GM20431 (cell line): ENCODE results near the gene HIPK3.

ENCODE experiments used
- in situ Hi-C: fragments of 300-500 bp; cut with MseI, MboI; formaldehyde crosslinking; loops from one replicate; pipeline ENCODE4 v1.15.0; 2020; ENCODE audit warnings: low sequenced_read_pairs; ENCODE audit not compliant: unreplicated experiment

Gene HIPK3

DNA sequence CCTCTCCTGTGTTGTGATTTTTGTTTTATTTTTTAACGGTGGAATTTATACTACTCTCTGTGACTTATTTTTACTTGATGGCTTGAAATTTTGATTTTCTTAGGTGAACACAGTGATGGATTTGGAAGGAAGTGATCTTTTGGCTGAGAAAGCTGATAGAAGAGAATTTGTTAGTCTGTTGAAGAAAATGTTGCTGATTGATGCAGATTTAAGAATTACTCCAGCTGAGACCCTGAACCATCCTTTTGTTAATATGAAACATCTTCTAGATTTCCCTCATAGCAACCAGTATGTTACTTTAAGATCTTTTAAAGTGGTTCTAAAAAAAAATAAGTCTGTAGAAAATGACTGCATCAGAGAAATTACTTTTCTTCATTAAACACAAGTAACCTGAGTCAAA lies 82.1 kb downstream of the HIPK3 start:
- in situ Hi-C loops, result loop anchor here (10.0 kb wide), 1 partner anchor 164 kb away; no protein-coding TSS in a partner anchor

DNA sequence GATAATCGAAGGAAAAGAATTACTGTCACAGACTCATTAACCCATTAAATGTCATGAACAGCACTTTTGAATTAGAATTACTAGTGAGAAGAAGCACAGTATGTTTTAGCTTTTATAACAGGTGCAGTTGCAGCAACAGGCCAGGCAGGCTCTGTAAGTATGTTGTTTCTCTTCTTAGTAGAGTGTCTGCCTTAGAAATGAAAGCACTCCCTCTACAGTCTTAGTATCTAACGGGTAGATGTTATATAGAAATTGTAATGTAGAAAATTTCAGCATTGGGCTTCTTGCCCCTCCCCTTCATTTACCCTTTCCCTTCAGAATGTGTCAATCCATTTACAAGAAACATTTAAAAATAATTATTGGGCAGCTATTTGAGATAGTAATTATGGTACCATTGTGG lies 87.4 kb downstream of the HIPK3 start:
- in situ Hi-C loops, result no loop called here

DNA sequence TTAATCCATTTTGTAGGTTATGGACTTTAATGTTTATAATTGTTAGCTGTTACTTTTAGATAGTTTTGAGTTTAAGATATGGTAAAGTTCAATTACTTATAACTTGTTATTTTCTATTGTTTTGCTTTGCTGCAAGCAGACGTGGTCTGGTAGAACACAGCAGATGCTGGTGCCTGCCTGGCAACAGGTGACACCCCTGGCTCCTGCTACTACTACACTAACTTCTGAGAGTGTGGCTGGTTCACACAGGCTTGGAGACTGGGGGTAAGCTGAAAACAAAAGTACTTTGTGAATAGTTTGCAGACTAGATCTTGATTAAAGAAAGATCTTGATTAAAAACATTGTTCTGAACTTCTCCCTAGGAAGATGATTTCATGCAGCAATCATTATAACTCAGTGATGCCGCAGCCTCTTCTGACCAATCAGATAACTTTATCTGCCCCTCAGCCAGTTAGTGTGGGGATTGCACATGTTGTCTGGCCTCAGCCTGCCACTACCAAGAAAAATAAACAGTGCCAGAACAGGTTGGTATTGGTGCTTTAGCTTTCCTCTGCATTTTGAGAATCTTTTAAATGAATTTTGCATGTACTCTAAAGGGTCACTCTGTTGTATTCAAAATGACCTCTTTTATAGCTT lies 90.4 kb downstream of the HIPK3 start:
- in situ Hi-C loops, result no loop called here

- in situ Hi-C loops, result loop anchor here (25.0 kb wide), 1 partner anchor 462 kb away; no protein-coding TSS in a partner anchor
Observed at GRCh38 chr11:33350287-33350686, 93.1 kb downstream of the HIPK3 start.

DNA sequence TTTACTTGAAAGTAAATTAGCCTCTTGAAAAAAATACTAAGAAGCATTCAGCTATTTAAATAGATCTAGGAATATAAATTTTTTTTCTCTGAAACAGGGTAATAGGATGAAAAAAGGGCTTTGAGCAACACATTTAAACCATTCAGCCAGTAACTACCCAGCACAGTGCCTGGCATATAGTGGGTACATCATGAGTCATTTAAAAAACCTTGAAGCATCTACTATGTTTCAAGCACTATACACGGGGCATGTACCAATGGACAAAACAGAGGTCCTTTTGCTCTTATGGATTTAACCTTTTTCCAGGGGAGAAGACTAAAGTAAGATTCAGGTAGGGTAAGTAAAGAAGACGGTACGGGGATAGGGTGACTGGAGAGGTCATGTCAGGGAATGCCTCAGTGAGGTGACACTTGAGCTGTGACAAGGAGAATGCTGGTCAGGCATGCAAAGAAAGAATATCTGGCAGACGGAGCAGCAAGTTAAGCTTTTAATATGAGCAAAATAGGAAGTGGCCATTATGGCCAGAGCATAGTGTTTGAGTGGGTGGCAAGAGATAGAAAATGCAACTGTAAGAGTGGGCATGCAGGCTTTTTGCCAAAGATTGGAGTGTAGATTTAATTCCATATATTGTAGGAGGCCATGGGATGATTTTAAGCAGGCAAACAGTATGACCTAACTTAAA lies 101.1 kb downstream of the HIPK3 start:
- in situ Hi-C loops, result loop anchor here (25.0 kb wide), 1 partner anchor 454 kb away; no protein-coding TSS in a partner anchor

- in situ Hi-C loops, result loop anchor here (10.0 to 25.0 kb wide), 2 partner anchors 324 to 452 kb away; no protein-coding TSS in a partner anchor
Observed at GRCh38 chr11:33360642-33361041, 103.5 kb downstream of the HIPK3 start.

DNA sequence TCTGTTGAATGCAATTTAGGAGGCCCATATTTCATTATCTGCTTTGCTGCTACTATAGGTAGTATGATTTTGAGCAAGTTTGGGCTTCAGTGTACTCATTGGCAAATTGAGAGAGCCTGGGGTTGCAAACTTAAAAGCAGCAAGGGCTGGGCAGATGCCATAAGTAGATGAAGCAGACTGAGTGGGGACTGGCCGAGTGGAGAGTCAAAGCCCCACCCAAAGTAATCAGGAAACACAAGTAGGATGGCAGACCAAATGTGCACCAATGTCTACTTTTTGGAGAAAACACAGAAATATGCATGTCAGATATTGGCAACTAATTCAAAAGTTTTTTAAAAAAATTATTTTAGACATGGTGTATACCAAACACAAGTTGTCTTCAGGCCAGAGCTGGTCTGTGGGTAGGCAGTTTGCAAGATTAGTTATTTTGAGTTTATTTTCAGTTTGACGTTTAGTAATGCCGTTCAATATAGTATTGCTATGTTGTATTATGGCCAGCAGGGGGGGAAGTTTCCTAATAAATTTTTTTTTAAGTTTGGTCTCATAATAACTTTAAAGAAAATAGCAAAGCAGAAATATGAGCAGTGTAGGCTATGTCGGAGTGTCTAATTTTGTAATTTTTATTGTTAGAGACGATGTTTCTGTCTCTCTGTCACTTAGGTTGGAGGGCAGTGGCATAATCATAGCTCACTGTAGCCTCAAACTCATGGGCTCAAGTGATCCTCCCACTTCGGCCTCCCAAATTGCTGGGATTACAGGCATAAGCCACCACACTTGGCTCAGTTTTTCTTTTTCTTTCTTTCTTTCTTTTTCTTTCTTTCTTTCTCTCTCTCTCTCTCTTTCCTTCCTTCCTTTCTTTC lies 105.1 kb downstream of the HIPK3 start:
- in situ Hi-C loops, result loop anchor here (10.0 to 25.0 kb wide), 2 partner anchors 323 to 450 kb away; no protein-coding TSS in a partner anchor

DNA sequence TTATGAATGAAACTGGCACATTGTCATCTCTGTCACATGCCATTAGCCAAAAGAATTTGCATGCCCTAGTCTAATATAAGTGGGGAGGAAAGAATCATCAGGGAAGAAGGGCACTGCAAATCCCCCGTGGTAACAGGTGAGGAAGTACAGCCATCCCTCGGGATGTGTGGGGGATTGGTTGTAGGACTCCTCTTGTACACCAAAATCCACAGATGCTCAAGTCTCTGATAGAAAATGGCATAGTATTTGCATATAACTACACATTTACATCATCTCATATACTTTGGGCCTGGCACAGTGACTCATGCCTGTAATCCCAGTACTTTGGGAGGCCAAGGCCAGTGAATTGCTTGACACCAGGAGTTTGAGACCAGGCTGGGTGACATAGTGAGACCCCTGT lies 109.7 kb downstream of the HIPK3 start:
- in situ Hi-C loops, result loop anchor here (10.0 to 25.0 kb wide), 2 partner anchors 318 to 445 kb away; no protein-coding TSS in a partner anchor

DNA sequence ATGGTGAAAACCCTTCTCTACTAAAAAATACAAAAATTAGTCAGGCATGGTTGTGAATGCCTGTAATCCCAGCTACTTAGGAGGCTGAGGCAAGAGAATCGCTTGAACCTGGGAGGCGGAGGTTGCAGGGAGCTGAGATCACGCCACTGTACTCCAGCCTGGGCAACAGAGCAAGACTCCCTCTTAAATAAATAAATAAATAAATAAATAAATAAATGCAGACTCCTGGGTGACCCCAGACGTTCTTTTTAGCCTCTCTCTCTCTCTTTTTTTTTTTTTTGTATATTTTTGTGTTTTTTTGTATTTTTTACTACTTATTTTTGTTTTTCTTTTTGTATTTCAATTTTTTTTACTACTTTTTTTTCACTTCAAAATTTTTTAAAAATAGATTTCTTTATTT lies 111.3 kb downstream of the HIPK3 start:
- in situ Hi-C loops, result loop anchor here (10.0 to 25.0 kb wide), 2 partner anchors 316 to 444 kb away; no protein-coding TSS in a partner anchor

DNA sequence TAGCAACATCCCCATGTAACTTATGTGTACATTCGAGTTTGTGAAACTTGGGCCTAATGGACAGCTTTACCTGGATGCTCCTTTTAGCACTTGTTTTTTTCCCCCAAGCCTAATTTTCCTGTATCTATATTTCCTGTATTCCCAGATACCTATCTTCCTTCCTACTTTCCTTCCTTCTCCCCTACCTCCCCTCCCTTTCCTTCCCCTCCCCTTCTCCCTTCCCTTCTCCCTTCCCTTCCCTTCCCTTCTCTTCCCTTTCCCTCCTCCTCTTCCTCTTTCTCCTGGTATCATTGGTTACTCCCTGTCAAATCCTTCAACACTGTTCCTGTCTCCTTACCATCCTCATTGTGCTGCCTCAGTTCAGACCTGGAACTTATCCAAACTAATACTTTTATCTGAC lies 111.8 kb downstream of the HIPK3 start:
- in situ Hi-C loops, result loop anchor here (10.0 to 25.0 kb wide), 2 partner anchors 316 to 443 kb away; no protein-coding TSS in a partner anchor

DNA sequence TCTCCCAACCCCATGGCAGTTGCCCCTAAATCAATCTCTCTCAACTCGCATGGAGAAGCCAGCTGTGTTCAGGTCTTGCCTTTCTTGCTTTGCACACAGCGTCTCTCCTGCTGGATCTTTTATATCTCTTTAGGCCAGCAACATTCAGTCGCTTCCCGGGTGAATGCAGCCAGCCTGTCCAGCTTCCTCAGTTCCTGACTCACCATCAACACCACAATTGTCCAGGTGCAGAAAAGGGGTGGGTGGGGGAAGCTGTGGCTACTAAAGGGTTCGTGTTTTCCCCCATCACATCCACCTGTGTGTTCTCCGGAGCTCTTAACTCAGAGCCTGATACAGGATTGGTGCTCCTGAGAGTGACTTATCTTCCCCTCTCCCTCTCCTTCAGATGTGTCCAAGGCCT lies 116.5 kb downstream of the HIPK3 start:
- in situ Hi-C loops, result loop anchor here (25.0 kb wide), 1 partner anchor 439 kb away; no protein-coding TSS in a partner anchor

DNA sequence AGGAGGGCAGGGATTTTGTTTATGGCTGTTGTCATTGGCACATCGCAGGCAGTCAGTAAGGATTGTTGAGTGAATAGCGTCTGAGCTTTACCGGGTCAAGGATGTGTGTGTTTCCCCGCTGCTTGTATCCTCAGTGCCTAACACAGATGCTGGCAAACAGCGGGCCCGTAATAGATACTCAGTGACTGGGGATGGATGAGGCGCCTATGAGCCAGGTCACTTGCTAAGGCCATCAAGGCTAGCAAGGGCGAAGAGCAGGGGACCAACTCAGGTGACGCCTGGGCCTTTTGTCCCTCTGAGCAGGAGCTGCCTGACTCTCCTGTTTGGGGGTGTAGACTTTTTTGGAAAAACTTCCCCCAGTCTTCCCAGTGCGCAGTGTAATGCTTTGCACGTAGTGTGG lies 118.1 kb downstream of the HIPK3 start:
- in situ Hi-C loops, result no loop called here

- in situ Hi-C loops, result no loop called here
Observed at GRCh38 chr11:33375688-33376311, 118.6 kb downstream of the HIPK3 start, which contains the start of gene KIAA1549L. TSS of gene KIAA1549L (plus strand) at chr11:33376108.

GRCh38 chr11:33376331-33377310 lies 119.4 kb downstream of the HIPK3 start:
- in situ Hi-C loops, result no loop called here

DNA sequence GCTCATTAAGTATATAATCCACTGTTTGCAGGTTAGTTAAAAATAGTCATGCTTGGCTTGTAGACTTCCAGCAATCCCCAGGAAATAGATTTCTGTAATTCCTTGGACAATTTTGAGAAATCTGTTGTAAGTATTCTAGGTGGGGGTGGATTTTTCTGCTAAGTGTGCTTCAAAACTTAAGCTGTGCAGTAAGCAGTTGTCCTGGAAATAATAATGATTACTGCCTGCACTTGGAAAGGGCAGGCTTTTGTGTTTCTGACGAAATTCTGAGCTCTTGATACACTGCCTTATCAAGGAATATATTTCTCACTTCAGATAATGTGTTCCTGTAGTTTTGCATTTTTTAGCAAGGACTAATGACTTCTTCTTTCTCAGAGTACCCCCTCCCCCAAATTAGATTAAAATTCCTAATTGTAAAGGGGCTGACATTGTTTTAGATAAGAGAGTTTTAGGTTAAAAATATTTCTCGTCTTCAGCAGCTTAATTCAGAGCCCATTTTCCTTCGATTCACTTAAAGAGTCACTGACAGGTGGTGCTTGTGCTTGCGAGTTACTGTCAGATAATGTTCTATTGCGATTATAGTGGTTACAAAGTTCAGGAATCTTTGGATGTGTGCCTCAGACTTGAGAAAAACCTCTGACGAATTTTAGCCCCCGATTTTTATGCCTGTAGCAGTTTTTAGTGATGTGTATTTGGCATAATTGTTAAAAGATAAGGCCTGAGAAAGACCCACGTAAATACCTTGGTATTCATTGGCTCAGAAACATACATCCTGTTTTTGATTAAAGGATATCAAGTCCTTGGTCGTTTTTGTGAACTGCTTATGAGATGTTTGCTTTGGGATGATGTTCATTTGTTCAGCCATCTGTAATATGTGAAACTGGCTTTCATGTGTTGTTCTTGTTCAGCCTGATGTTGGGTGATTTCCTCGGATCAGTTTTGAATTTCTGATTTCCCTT lies 120.5 kb downstream of the HIPK3 start:
- in situ Hi-C loops, result no loop called here

DNA sequence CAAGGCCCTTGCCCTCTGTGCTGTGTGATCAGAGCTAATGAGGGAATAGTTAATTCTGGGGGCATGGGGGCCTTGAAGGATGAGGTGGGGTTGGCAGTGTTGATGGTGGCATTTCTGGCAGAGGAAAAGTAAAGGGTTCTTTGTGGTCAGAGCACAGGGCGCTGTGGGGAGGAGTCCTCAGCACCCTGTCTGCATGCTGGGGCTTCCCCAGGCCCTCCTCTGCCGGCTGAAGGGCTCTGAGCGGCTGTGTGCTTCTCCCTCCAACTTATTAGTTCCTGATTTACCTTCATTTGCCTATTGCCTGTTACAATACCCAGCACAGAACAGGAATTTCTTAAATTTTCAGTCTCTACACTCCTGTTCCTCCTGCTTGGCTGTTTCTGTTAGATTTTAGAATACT lies 122.8 kb downstream of the HIPK3 start:
- in situ Hi-C loops, result no loop called here

GRCh38 chr11:33383075-33383919 lies 126.1 kb downstream of the HIPK3 start:
- in situ Hi-C loops, result no loop called here
